NCI-H226 (cell line): ENCODE measurements around the gene NIPAL3.
"Not testable (repeated sequence)": the region's sequence is repeated elsewhere in the genome, so short reads cannot be mapped to it uniquely, and the experiment has no call there.

Experiments
- DNase-seq: peaks from one replicate; pipeline ENCODE4 v3.0.0-alpha.2; 2015

Gene NIPAL3

DNA sequence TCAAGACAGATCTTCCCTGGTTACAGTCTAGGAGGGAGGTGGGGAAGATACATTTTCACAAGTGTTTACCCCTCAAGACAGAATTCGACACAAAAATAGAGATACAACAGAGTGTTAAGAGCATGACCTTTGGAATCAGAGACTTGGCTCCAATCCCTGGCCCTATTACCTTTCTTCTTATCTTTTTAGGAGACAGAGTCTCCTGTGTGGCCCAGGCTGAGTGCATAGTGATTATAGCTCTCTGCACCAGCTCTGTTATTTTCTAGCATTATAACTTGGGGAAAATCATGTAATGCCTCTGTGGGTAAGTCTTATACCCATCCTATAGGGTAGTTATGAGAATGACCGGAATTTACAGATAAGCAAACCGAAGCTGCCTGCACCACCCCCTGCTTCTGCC, 9.8 kb downstream of the NIPAL3 start:
- no peak for DNase-seq

- no peak for DNase-seq
These were observed 10.3 kb downstream of the NIPAL3 start for GRCh38 chr1:24425922-24426321.

GRCh38 chr1:24426744-24427544, 11.3 kb downstream of the NIPAL3 start:
- no peak for DNase-seq

DNA sequence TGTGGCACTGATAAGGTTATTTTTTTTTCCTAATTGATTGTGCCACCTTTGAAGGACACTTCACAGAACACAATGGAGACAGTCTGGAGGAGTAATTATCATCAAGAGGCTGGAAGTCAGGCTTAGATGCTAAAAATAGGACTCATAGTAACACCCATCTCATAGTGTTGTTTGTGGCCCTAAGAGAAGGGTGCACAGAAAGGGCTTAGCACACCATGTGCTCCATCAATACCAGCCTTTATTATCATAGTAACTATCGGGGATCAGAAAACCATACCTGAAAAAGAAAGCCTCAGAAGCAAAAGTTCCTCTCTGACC, 11.9 kb downstream of the NIPAL3 start:
- DNase-seq: no peak

DNA sequence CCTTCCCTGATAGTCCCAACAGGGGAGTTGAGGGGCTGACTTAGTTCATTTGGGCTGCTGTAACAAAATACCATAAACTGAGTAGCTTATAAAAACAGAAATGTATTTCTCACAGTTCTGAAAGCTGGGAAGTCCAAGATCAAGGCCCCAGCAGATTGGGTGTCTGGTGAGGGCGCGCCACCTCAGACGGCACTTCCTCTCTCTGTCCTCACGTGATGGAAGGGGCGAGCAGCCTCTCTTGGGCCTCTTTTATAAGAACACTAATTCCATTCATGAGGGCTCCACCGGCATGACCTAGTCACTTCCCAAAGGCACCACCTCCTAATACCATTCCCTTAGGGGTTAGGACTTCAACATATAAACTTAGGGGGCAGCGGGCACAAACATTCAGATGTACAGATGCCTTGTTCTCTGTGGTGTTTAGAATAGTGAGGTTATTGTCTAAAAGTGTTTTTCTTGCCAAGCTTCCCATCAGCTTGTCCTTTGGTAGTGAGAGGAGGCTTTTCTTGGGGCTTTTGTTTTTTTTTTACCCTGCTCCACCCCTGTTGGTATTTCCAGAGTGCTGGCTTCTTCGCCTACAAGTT, 20.3 kb downstream of the NIPAL3 start:
- no peak for DNase-seq

GRCh38 chr1:24437631-24438396, 22.2 kb downstream of the NIPAL3 start:
- DNase-seq: no peak

DNA sequence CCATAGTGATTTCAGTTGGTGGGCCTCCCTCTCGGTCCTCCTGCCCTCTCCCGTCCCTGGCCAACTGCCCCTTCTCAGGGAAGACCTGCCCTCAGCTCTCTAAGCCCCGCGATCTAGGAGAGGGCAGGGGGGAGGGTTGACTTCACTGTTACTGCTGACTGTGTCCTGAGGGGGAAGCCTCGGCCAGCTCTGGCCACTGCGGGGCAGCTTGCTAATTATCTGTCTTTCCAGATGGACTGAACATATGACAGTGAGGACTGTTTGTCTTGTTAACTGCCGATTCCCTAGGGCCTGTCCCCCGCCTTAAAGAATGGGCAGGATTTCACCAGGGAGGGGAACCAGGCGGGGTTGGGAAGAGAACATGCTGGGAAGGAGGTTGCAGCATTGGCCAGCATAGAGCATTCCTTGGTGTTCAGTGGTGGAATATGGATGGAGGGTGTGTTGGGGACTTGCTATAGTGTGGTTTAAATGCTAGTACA, 22.9 kb downstream of the NIPAL3 start:
- DNase-seq: no peak

DNA sequence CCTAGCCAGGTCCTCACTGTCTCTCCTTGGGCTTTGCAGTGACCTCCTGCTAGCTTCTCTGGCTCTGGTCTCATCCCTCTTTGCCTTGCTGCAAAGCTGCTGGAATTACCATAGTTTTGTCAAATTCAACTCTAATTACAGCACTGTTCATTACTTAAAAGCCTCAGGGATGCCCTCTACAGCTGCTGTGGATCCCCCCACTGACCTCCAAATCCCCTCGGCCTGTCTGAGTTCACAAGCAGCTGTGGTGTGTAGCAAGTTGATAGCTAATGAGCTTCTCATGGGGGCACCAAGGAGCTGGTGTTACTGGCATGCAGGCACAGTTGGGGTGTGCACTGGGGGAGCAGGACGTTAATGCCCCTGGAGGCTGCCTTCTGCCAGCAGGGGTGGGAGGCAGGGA, 24.8 kb downstream of the NIPAL3 start:
- no peak for DNase-seq

GRCh38 chr1:24441480-24441879, 25.9 kb downstream of the NIPAL3 start:
- DNase-seq: no peak

DNA sequence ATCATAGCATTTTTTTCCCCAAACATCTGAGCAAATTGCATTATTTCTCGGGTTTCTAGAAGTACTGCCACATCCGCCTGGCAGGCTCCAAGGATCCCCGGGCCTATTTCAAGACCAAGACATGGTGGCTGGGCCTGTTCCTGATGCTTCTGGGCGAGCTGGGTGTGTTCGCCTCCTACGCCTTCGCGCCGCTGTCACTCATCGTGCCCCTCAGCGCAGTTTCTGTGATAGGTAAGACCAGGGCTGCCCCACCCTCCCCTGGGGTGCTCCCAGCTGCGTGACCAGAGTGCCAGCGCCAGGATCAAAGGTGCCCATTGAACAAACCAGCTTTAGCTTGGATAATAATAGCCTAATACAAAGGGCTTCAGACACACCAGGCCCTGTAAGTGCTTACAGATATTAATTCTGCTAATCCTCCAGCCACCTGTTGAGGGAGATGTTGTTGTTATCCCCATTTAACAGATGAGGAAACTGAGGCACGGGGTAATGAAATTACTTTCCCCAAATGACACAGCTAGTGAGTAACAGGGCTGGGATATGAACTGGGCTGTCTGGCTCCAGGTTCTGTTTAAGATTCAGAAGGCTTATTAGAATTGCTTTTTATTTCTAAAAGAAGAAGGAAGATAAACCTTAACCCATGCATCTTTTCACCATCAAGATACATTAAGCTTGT, 26.5 kb downstream of the NIPAL3 start:
- DNase-seq: no peak

GRCh38 chr1:24442764-24443163, 27.2 kb downstream of the NIPAL3 start:
- no peak for DNase-seq

DNA sequence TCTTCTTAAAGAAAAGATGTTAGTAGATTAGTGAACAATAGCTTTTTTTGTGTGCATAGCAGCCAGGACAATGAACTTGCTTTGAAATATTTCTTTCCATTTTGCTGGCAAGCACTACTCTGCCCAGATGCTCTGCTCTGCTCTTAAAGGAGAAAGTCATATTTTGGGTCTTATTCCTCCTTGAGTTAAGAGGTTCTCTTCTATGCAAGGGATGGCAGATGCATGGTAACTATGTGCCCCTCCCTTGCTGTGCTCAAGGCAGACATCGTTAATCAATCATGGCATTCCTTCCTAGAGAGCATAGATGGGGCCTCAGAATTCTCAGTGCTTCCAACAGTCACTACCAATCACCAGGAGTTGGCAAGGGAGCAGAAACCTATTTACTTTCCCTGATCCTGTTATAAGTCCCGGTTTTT, 27.6 kb downstream of the NIPAL3 start:
- no peak for DNase-seq

DNA sequence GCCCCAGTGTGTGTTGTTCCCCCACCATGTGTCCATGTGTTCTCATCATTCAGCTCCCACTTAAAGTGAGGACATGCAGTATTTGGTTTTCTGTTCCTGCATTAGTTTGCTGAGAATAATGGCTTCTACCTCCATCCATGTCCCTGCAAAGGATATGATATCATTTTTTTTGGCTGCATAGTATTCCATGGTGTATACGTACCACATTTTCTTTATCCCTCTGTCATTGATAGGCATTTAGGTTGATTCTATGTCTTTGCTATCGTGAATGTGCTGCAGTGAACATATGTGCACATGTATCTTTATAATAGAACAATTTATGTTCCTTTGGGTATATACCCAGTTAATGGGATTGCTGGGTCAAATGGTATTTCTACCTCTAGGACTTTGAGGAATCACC, 30.8 kb downstream of the NIPAL3 start:
- not testable (repeated sequence) for DNase-seq

GRCh38 chr1:24450316-24450715, 34.7 kb downstream of the NIPAL3 start:
- DNase-seq: no peak

- no peak for DNase-seq
These were observed 35.3 kb downstream of the NIPAL3 start for GRCh38 chr1:24450857-24451397.

- no peak for DNase-seq
These were observed 36.1 kb downstream of the NIPAL3 start for GRCh38 chr1:24451746-24452145.

DNA sequence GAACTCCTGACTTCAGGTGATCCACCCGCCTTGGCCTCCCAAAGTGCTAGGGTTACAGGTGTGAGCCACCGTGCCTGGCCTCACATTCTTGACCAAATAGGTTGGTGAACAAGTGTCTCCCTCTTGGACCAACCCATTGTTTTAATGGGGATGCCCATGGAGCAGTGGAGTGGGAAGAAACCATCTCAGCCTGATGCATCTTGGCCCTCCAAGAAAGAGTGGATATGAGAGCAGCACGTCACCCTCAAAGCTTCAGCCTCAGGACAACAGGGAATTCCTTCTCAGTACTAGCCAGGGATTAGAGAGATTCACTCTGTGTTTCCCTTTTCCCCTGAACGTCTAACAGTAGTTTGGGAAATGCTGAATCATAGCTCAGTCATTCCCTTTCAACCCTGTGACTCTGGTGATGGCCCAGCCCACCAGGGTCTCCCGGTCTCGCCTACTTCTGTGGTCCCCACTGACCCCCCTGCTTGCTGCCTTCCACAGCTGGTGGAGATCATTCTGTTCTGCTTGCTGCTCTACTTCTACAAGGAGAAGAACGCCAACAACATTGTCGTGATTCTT, 37.4 kb downstream of the NIPAL3 start:
- DNase-seq: no peak

DNA sequence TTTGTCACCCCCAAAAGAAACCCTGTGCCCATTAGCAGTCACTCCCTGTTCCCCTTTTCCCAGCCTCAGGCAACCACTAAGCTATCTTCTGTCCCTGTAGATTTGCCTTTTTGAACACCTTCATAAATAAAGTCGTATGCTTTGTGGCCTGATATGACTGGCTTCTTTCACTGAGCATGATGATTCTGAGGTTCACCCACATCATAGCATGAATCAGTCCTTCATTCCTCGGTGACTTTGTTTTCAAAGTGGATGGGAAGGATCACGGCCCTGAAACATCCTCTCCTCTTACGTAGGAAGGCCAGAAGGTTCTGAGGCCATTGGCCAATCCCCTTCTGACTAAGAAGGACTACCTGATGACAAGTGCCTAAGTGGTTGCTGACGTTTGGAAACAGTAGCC, 39.1 kb downstream of the NIPAL3 start:
- DNase-seq: no peak

- DNase-seq: no peak
These were observed 39.7 kb downstream of the NIPAL3 start for GRCh38 chr1:24455272-24455671.

- no peak for DNase-seq
These were observed 42.3 kb downstream of the NIPAL3 start for GRCh38 chr1:24457866-24458265.

- DNase-seq: no peak
These were observed 44.1 kb downstream of the NIPAL3 start for GRCh38 chr1:24459551-24460266.

GRCh38 chr1:24462128-24462527, 46.5 kb downstream of the NIPAL3 start:
- DNase-seq: peak; percentile 36
